ENCODE results near the gene CLTCL1.
"Not testable (repeated sequence)": the region's sequence is repeated elsewhere in the genome, so short reads cannot be mapped to it uniquely, and the experiment has no call there.

CLTCL1 gene

GRCh38 chr22:19319281-19319680, 27.8 kb upstream of the CLTCL1 start:
- no peak overlapping the region for H3K27ac ChIP-seq
- H3K4me3 ChIP-seq (ENCODE audit: low read depth, low read length) = no peak overlapping the region
- H3K36me3 ChIP-seq = no peaks in the 10 kb centered on the region
- peaks cover 6% of the 10 kb centered on the region for H3K9me3 ChIP-seq (ENCODE audit: severe bottlenecking)
- TF ChIP-seq CTCF (IDR thresholded peaks at IDR 0.05; ENCODE audit: low read depth, low read length) = no peak
- no peaks in the 10 kb centered on the region for H3K27me3 ChIP-seq (ENCODE audit: insufficient read depth, low read depth, severe bottlenecking)
- no peak for DNase-seq

GRCh38 chr22:19317865-19318264, 26.3 kb upstream of the CLTCL1 start:
- TF ChIP-seq CTCF (IDR thresholded peaks at IDR 0.05; ENCODE audit: low read depth, low read length) = no peak
- H3K36me3 ChIP-seq = no peaks in the 10 kb centered on the region

GRCh38 chr22:19307872-19308271, 16.4 kb upstream of the CLTCL1 start:
- peaks cover 3% of the 10 kb centered on the region for H3K9me3 ChIP-seq (ENCODE audit: severe bottlenecking)
- no peak for TF ChIP-seq CTCF (IDR thresholded peaks at IDR 0.05; ENCODE audit: low read depth, low read length)
- no peak for DNase-seq
- H3K36me3 ChIP-seq = no peaks in the 10 kb centered on the region
- H3K27ac ChIP-seq = no peak overlapping the region
- no peaks in the 10 kb centered on the region for H3K27me3 ChIP-seq (ENCODE audit: insufficient read depth, low read depth, severe bottlenecking)
- no peak overlapping the region for H3K4me3 ChIP-seq (ENCODE audit: low read depth, low read length)

More at GRCh38 chr22:19317865-19318264, 26.3 kb upstream of the CLTCL1 start:
- DNase-seq = no peak
- Histone ChIP-seq H3K4me3 (ENCODE audit: low read depth, low read length) (no peak overlapping the region), H3K27ac (no peak overlapping the region), H3K27me3 (ENCODE audit: insufficient read depth, low read depth, severe bottlenecking) (no peaks in the 10 kb centered on the region), H3K9me3 (ENCODE audit: severe bottlenecking) (peaks cover 6% of the 10 kb centered on the region)

GRCh38 chr22:19306535-19306934, 15.0 kb upstream of the CLTCL1 start:
- not testable (repeated sequence) for H3K27me3 ChIP-seq (ENCODE audit: insufficient read depth, low read depth, severe bottlenecking); DNase-seq; H3K27ac ChIP-seq; H3K36me3 ChIP-seq; H3K4me3 ChIP-seq (ENCODE audit: low read depth, low read length); H3K9me3 ChIP-seq (ENCODE audit: severe bottlenecking)

- H3K27ac ChIP-seq = no peak overlapping the region
- no peak for TF ChIP-seq CTCF (IDR thresholded peaks at IDR 0.05; ENCODE audit: low read depth, low read length)
- H3K36me3 ChIP-seq = no peaks in the 10 kb centered on the region
- no peaks in the 10 kb centered on the region for H3K27me3 ChIP-seq (ENCODE audit: insufficient read depth, low read depth, severe bottlenecking)
- no peak for DNase-seq
- H3K4me3 ChIP-seq (ENCODE audit: low read depth, low read length) = no peak overlapping the region
- peaks cover 3% of the 10 kb centered on the region for H3K9me3 ChIP-seq (ENCODE audit: severe bottlenecking)
Measured at GRCh38 chr22:19304547-19304946, 13.0 kb upstream of the CLTCL1 start.

- H3K27me3 ChIP-seq (ENCODE audit: insufficient read depth, low read depth, severe bottlenecking) = no peaks in the 10 kb centered on the region
- no peak for TF ChIP-seq CTCF (IDR thresholded peaks at IDR 0.05; ENCODE audit: low read depth, low read length)
- no peaks in the 10 kb centered on the region for H3K36me3 ChIP-seq
- H3K4me3 ChIP-seq (ENCODE audit: low read depth, low read length) = no peak overlapping the region
- peaks cover 3% of the 10 kb centered on the region for H3K9me3 ChIP-seq (ENCODE audit: severe bottlenecking)
- H3K27ac ChIP-seq = no peak overlapping the region
- DNase-seq = no peak
Measured at GRCh38 chr22:19303785-19304184, 12.3 kb upstream of the CLTCL1 start.

All from WERI-Rb-1 (cell line).